HG02623 (cell line): Measurements from ENCODE around the gene SRGAP2B.
"Not testable (repeated sequence)": the region's sequence is repeated elsewhere in the genome, so short reads cannot be mapped to it uniquely, and the experiment has no call there.

Source experiments
- ATAC-seq: cut with Tn5 transposase; IDR thresholded peaks from one replicate; pipeline ENCODE4 v1.9.1; 2021; ENCODE audit warnings: moderate library complexity; ENCODE audit not compliant: unreplicated experiment

The SRGAP2B gene

DNA sequence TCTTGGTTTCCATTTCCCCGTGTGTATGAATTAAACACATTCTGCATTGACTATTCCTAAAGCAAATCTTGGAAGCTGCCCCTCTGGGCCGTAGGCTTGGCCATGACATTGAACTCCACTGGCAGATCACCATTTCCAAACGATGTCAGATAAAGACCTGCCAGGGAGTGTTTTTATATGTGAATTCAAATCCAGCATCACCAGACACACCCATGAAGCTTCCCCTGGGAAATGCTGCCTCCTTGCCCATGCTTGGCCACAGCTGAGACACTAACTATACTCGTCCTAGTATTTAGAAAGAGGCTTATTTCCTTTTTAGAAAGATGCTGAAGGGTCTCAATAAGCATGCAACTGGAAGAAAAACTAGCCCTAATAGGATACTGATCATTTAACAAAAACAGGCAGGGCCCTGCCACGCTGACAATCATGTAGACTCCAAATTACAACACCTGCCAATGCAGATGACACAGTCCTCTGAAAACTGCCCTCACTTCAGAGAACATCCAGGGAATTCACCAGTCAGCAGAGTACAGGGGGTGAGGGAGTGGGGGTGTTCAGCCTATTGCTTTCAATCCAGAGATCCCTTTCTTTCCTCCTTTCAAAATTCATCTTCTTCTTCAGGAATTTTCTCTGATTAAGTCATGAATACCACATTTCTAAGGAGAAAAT is 94.9 kb downstream of the SRGAP2B start:
- ATAC-seq: not testable (repeated sequence)

DNA sequence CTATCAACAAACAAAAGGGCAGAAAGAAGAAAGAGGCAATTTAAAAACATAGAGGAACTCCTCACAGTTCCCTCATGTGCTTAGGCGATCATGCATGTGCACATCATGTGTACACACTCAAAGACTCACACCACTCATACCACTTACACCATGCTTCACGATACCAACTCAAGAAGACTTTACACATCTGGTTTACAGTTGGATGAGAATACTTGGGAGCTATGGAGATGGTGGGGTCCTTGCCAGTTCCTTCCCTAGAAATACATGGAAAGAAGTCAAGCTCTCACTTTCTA is 96.2 kb downstream of the SRGAP2B start:
- ATAC-seq: not testable (repeated sequence)

DNA sequence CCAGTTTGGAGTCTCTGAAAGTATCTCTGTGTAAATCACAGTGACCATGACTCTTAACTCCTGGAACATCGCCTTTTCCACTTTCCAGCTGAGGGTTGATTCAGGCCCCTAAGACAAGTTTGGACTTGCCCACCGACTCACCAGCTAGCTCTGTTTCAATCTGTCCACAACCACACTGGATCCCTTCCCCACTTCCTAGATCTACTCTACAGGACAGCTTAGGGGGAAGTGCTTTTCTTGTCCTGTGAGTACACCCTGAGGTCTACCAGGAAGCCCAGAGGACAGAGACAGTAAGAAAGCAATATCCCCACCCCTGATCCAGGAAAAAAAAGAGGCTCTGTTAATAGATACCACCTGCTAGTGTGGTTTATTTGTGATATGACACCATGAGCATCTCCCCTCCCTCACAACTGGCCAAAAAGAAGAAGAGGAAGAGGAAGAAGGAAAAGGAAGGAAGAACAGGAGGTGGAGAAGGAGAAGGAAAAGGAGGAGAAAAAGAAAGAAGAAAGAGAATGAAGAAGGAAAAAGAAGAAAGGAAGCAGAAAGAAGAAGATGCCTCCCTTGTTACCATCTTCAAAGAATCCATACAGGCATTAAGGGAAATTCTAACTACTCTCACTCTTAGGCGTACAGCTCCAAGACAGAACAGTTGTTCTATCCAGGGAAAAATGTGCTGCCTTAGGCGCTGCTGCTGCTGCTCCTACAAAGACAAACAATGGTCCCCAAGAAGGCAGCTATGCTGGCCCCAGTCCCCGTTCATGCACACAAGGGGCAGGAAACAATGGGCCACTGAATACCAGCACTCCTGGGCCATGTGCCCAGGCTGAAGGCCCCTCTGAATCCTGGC is 96.8 kb downstream of the SRGAP2B start:
- not testable (repeated sequence) for ATAC-seq

DNA sequence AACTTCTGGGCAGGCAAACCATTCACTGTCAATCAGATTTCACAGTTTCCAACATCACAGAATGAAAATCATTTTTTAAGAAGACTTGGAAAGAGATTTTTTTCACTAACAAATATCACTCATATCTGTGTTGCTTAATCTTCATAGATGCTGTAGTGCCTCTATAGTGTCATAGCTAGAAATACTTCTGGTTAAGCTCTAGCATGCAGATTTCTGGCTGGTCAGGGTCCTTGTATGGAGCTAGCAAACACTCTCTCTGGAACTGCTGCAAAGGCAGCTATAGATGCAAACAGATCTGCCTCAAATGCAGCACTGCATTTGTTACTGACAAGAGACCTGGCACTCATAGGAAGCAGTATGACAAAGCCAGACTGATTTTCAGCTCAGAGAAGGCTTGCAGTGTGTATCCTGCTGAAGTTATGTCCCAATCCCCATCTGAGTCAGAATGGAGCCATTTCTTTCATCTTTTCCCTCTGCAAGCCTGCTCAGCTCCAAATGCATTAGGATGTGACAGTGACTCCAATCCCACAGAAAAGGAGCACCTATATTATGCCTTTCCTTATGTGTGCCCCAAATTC is 99.2 kb downstream of the SRGAP2B start:
- not testable (repeated sequence) for ATAC-seq

DNA sequence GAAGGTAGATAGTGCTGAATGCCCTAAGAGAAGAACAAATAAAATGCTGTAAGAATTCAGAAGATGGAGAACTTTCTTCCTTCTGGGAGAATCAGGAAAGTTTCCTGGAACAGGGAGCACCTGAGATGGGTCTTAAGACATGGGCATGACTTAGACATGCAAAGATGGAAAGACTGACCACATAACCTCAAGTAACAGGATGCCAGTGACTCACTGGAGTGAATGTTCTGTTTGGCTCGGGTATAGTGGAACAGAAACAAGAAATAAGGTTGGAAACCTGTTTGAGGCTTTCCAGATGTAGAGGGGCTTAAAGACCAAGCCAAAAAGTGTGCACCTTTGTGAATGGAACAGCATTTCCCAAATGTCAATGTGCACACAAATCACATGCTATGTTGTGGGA is 102.2 kb downstream of the SRGAP2B start:
- ATAC-seq: not testable (repeated sequence)

DNA sequence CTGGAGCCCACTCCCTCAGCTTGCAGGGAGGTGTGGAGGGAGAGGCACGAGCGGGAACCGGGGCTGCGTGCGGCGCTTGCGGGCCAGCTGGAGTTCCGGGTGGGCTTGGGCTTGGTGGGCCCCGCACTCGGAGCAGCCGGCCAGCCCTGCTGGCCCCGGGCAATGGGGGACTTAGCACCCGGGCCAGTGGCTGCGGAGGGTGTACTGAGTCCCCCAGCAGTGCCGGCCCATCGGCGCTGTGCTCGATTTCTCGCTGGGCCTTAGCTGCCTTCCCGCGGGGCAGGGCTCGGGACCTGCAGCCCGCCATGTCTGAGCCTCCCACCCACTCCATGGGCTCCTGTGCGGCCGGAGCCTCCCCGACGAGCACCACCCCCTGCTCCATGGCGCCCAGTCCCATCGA is 104.5 kb downstream of the SRGAP2B start:
- not testable (repeated sequence) for ATAC-seq

DNA sequence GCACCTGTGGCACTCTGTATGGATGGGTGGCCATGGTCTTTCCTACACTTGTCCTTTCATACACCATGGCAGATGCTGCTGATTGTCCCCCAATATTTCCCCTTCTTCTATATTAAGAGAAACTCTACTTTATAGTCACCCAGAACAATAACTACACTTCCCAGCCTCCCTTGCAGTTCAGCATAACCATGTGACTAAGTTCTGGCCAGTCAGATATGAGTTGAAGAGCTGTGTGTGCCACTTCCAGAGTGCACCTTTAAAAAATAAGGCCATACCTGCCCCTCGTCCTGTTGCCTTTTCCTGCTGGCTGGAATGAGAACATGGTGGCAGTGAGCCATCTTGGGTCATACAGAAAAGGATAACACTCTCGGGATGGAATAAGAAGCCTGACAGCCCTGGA is 108.0 kb downstream of the SRGAP2B start:
- ATAC-seq: not testable (repeated sequence)

DNA sequence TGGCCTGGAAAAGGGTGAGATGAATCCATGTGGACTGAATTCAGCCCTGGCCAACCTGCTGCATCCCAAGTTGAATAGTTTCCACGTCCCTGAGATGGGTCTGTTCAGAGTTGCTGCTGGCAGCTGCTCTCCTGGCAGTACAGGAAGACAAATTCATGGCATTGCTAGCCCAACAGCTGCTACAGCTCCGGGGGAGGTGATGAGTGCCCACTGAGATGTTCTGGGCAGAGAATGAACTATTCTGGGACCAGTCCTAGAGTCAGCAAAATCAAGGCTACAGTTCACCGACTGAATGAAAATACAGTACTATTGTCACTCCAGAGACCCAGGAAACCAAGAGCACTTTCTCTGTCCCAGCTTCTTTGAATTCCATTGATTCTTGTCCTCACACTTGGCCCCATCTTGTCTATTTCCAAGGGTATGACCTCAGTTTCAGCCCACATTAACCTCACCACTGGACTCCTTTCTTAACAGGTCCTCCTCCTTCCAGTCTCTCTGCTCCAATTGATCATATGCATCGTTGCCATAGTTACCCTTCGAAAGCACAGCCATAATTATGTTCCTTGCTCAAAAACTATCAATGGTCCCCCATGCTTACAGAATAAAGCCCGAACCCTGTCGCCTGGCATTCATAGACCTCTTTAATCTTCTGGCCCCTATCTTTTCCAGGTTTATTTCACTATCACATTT is 108.8 kb downstream of the SRGAP2B start:
- not testable (repeated sequence) for ATAC-seq

DNA sequence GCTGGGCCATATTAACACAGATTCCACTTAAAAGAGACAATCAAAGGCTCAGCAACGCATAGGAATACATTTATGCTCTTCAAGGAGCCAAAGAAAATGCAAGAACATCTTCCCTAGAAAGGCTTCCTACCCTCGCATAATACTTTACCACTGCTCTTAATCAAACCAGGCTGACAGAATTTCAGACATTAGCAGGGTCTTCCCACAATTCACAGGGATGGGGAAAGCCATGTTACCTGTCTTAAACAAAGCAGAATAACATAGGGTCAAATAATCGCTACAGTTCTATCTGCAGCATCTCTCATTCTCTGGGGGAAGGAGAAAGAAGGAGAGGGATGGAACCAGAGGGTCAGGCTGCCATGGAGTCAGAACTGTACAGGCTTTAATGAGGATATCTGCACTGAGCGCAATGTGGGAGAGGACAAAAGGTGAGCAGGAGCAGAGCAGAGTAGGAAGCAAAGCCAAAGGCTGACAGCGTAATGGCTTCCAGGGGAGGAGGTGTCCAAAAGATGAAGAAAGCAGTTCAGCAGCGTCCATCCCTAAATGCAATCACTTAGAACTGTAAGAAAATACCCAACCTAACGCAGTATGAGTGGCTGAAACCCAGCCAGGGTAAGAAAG is 109.5 kb downstream of the SRGAP2B start:
- ATAC-seq: not testable (repeated sequence)

DNA sequence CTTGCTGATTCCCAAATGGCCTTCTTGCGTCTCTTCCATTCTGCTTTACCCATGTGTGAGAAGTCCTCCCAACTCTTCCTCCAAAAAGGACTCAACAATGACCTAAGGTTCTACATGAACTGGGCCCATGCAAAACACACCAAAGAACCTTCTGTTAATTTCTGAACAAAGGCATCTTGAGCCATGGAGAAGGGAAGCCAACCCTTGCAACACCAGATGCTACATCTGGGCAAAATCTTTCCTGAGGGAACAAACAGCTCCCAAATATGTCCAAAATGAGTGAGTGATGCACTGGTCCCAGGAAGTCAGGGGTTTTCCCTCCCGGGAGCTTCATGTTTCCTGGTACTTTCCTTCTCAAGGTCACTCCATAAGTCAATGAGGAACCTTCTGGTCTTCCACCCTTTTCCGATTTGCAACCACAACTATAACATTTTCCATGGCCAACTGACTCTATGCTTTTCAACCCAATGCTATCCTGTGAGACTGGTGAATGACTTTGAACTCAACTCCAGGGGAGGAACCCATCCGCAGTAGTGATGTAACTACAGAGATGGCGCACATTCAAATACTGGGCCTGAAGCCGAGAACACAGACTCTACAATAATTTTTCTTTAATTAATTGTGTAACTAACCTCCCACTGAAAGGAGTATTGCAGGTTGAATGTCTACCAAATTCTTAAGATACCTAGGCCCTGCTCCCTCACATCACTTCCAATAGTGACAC is 112.2 kb downstream of the SRGAP2B start:
- ATAC-seq: not testable (repeated sequence)

DNA sequence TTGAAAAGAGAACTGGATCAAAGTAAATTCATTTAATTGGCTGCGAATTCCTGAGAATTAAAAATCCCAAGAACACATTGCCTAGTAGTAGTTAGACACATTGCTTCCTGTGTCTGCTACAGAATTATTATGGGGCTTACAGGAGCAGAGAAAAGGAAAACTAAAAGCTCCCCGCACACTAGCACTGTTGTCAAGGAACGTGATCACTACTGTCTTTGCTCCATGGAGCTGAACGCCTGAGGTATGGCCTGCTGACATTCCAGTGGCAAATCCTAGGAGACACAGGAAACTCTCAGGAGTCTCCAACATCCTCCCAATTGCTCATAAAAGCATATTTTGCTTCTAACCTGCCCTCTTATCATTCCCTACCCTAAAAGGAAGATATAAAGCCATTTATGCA is 114.0 kb downstream of the SRGAP2B start:
- not testable (repeated sequence) for ATAC-seq

DNA sequence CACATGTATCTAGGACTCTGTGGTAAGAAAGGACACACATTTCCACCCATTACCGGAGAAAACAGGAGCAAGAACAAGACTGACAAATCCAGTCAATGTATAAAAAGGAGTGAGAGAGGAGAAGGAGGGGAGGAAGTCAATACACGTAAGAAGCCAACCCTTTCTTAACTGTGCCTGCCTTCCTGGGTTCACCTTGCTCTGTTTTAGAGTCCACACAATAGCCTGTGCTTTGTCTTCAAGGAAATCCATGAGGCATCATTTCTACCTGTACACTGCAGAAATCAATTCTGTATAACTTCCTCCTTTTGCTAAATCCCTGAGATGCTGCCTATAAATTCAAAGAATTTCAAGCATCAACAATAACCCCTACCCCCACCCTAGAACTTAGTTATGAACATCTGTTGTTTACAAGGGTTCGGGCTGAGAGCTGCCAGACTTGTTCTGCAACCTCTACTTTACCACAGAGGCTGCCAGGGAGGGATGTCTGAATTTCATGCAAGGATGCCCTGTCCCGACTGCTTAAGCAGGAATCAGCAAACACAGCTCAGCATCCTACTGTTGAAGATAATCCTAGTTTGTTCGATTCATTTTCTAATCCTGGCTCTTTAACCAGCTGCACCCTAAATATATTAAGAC is 115.0 kb downstream of the SRGAP2B start:
- ATAC-seq: not testable (repeated sequence)

DNA sequence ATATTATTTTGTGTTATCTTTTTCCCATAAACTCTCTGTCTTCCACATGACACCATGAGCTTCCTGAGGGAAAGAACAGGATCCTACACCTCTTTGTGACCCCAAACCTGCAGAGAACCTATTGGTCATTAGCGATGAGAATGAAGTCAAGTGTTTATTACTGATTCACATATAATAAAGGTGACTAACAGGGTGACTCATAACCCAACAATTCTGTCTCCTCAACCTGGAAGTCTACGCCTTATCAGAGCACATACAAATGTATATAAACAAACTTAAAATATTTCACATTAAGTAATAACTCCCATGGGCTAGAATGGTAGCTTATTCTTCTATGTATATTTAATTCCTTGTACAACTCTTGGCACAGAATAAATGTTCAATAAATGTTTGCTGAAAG is 117.3 kb downstream of the SRGAP2B start:
- ATAC-seq: not testable (repeated sequence)

DNA sequence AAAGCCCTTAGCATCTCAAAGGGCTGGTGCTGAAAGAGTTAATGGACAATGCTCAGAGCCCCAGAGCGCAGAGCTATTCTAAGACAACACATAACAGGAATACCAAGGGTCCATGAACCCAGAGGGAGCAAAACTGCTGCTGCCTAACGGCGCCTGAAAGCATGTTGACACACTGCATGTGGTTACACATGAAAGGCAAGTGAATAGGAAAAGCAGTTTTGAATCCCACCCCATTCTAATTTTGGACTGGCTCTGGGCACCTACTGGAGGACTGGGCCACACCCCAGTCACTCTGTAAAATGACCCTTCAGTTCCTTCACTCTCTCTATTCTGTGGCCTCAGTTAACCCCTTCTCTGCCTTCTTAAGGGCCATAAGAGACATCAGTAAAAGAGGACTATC is 123.2 kb downstream of the SRGAP2B start:
- not testable (repeated sequence) for ATAC-seq

DNA sequence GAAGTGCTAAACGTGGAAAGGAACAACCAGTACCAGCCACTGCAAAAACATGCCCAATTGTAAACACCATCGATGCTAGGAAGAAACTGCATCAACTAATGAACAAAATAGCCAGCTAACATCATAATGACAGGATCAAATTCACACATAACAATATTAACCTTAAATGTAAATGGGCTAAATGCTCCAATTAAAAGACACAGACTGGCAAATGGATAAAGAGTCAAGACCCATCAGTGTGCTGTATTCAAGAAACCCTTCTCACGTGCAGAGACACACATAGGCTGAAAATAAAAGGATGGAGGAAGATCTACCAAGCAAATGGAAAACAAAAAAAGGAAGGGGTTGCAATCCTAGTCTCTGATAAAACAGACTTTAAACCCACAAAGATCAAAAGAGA is 128.6 kb downstream of the SRGAP2B start:
- ATAC-seq: not testable (repeated sequence)

DNA sequence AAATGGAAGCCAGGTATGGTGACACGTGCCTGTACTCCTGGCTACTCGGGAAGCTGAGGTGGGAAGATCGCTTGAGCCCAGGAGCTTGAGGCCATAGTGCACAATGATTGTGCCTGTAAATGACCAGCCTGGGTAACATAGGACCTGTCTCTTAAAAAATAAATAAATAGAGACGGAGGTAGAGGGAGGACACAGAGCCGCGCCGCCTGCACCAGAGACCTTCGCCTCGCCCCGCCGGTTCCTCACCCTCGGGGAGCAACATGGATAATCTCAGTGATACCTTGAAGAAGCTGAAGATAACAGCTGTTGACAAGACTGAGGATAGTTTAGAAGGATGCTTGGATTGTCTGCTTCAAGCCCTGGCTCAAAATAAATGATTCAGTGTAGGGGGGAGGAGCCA is 130.4 kb downstream of the SRGAP2B start:
- not testable (repeated sequence) for ATAC-seq

DNA sequence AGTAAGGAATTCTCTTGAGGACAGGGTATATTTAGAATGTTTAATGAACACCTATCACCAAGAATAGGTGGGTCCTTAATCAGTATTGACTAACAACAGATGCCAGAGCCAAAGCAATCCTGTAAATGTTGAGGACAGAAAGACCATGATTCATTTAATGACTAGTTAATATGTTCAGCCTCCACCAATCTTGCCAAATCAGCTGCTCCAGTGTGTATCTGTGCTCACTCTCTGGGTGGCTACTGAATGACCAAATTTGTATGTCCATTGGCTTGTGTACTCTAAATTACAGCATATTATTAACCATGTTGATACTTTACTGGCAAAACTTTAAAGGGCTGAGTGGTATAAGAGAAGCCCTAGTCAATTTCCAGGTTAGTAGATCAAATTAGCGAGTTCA is 130.9 kb downstream of the SRGAP2B start:
- not testable (repeated sequence) for ATAC-seq

DNA sequence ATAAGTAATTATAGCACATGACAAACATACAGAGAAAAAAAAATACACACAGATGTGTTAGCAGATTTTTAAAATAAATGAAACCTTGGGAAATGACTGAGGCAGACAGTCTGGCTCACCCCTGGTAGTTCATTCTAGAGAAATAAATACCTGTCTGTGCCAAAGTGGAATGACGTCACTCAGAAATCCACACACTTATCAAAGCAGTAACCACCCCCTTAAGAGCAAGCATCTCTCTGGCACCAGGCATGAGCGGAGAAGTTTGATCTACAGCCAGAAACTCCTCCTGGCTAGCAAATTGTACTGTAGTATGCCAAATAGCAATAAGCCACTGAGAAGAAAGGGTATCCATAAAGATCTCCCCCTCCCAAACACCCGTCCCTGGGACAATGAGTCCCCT is 131.6 kb downstream of the SRGAP2B start:
- ATAC-seq: not testable (repeated sequence)

DNA sequence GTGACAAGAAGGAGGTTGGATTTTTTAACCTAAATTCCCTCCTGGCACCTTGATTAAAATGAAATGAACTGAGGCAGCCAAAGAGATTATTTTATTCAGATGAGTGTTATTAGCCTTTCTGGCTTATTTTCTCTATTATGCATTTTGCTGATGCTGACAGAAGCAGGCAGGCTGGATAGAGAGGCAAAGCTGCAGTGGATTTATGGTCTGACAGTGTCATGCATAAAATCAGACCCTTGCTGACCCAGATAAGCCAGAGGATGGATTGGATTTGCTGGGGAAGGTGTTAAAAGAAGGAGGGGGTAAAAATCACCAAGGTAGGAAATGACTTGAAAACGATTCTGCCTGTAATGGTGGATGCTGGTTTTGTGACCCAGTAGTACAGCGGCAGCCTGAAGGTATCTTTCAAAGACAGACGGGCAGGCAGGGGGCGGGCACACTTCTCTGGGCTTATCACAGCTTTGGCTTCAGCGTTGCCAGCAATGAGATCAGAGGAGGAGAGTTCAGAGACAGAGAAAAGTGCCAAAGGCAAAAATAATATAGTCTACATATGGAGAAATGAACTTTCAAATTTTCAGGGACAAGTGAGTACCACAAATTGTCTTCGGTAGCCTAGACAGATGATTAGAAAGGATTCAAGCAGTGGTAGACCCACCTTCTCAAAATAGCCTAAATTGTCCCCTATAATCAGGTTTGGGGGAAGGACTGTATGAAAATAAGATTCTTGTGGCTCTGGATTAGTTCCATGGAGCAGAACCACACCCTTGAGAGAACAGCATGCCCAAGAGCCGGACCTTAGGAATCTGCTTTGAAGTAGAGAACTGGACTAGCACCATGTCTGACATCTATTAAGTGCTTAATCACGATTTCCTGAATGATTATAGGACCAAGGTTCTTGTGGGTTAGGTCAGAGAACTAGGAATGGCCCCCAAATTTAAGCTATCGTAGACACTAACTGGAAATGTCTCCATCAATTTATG is 133.2 kb downstream of the SRGAP2B start:
- not testable (repeated sequence) for ATAC-seq
